HepG2 (cell line): ENCODE results near the gene RAC3. TPM values are rescaled to one million over a fixed set of nuclear protein-coding genes. Genes with fewer than 3 reads are reported as not detected.

ENCODE experiments used
- DNMT3B ChIP-seq: conservative IDR thresholded peaks from 2 replicates; pipeline ENCODE4 v1.6.1; 2016; ENCODE audit warnings: missing biosample characterization, control low read depth
- SMAD9 ChIP-seq: sonication (generic); formaldehyde crosslinking; IDR thresholded peaks from 2 replicates; pipeline ENCODE4 v1.5.1; 2020; ENCODE audit warnings: mild to moderate bottlenecking, missing genetic modification reagents
- SOX13 ChIP-seq, 3 experiments: fragments of 450-650 bp in 1 of 3; sonication (generic) in 1 of 3; formaldehyde crosslinking in 1 of 3; IDR thresholded peaks in 2 of 3; conservative IDR thresholded peaks in 1 of 3; 2 replicates each; pipeline versions ENCODE4 v1.5.0 to v1.6.1; 2016 to 2020; ENCODE audit warnings: antibody characterized with exemption in 1 of 3, mild to moderate bottlenecking in 1 of 3, missing compliant biosample characterization in 1 of 3, missing genetic modification reagents in 1 of 3, moderate library complexity in 1 of 3
- TCF12 ChIP-seq, 2 experiments: fragments of 450-650 bp in 1 of 2; sonication (generic) in 1 of 2; formaldehyde crosslinking in 1 of 2; IDR thresholded peaks; 2 replicates each; pipeline versions ENCODE4 v1.6.1 to v1.8.0; 2017 to 2022; ENCODE audit warnings: antibody characterized with exemption in 1 of 2, mild to moderate bottlenecking in 1 of 2, missing genetic modification reagents in 1 of 2, moderate library complexity in 1 of 2
- YEATS4 ChIP-seq: sonication (generic); formaldehyde crosslinking; IDR thresholded peaks from 2 replicates; pipeline ENCODE4 v1.4.0; 2020; ENCODE audit warnings: missing genetic modification reagents, borderline replicate concordance
- ZMAT3 ChIP-seq: sonication (generic); formaldehyde crosslinking; conservative IDR thresholded peaks from 2 replicates; pipeline ENCODE4 v1.7.0; 2021; ENCODE audit warnings: missing genetic modification reagents
- ZNF343 ChIP-seq: sonication (generic); formaldehyde crosslinking; IDR thresholded peaks from 2 replicates; pipeline ENCODE4 v1.4.0; 2020; ENCODE audit warnings: mild to moderate bottlenecking, missing genetic modification reagents
- ZNF550 ChIP-seq: sonication (generic); formaldehyde crosslinking; IDR thresholded peaks from 2 replicates; pipeline ENCODE4 v1.4.0; 2020; ENCODE audit warnings: mild to moderate bottlenecking, missing genetic modification reagents, borderline replicate concordance
- ZNF773 ChIP-seq: sonication (generic); formaldehyde crosslinking; IDR thresholded peaks from 2 replicates; pipeline ENCODE4 v1.4.0; 2020; ENCODE audit warnings: missing genetic modification reagents, borderline replicate concordance
- polyA plus RNA-seq, 8 experiments: library from polyadenylated mRNA; depleted of rRNA in 3 of 8; stranded (reverse) in 7 of 8; unstranded in 1 of 8; fragments of >200 nt; fragmentation: Illumina TruSeq in 4 of 8; extraction: Trizol in 4 of 8; gene quantifications; 2 replicates each; pipeline versions ENCODE4 v1.2.1 to v1.2.3, GENCODE V29; 2011 to 2016; ENCODE audit warnings: low read depth in 4 of 8, missing spikeins in 1 of 8, mixed read lengths in 1 of 8; ENCODE audit not compliant: insufficient read depth in 1 of 8
- total RNA-seq, 5 experiments: library from RNA; depleted of rRNA; stranded (reverse); fragments of >200 nt; fragmentation: Illumina TruSeq; extraction: Trizol; gene quantifications; 2 replicates each; pipeline ENCODE4 v1.2.3, GENCODE V29; 2016; ENCODE audit warnings: low read depth in 1 of 5
- TF ChIP-seq, protein P1 (sequence below): sonication (generic); formaldehyde crosslinking; IDR thresholded peaks from 2 replicates; pipeline ENCODE4 v1.4.0; 2020; ENCODE audit warnings: missing genetic modification reagents
- TF ChIP-seq, protein P2 (sequence below): sonication (generic); formaldehyde crosslinking; IDR thresholded peaks from 2 replicates; pipeline ENCODE4 v1.4.0; 2020; ENCODE audit warnings: missing genetic modification reagents, borderline replicate concordance
- TF ChIP-seq, protein P3 (sequence below), 2 experiments: sonication (generic) in 1 of 2; formaldehyde crosslinking in 1 of 2; IDR thresholded peaks; 2 replicates each; pipeline versions ENCODE4 v1.4.0 to v1.6.1; 2016 to 2020; ENCODE audit warnings: borderline replicate concordance in 1 of 2, low read depth in 1 of 2, mild to moderate bottlenecking in 1 of 2, missing genetic modification reagents in 1 of 2
- TF ChIP-seq, protein P4 (sequence below): sonication (generic); formaldehyde crosslinking; IDR thresholded peaks from 2 replicates; pipeline ENCODE4 v1.8.0; 2022; ENCODE audit warnings: mild to moderate bottlenecking, missing genetic modification reagents, moderate library complexity
- TF ChIP-seq, protein P5 (sequence below): sonication (generic); formaldehyde crosslinking; IDR thresholded peaks from 2 replicates; pipeline ENCODE4 v1.8.0; 2022; ENCODE audit warnings: missing genetic modification reagents, mild to moderate bottlenecking, moderate library complexity, borderline replicate concordance

The RAC3 gene
- total and polyA plus RNA-seq, 2 of the 13 experiments (the other 11 are each of a cell fraction or from before 2014, with no cell fraction given) = 10.5 to 21.3 TPM

DNA sequence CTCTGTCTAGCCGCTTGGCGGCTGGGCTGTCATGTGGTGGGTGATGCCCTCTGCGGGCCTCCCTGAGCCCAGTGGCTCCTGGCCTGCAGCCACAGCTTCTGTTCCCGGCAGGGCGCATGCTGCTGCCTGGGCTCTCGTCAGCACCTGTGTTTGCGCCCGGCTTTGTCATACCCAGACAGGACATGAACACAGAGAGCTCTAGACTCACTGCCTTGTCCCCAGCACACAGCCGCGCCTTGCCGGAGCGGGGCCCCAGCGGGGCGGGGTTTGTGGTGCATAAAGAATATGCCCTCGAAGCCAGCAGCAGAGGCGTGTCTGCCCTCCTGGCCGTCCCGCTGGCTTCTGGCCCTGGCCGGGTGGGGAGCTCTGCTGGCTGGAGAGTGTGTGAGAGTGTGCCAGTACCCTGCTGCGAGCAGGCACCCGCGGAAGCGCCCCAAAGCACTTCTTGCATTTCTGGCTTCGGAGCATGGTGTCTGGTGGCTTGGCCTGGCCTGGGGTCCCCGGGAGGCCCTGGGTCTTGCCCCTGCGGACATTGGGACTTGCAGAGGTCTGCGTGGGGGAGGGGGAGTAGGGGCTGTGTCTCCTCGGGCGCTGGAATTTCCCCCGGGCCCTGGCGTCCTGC, 39.7 kb upstream of the RAC3 start (continued):
- TF ChIP-seq ZNF343 (CRISPR knock-in tag) (peak; percentile 66; the same call in 1 of the 2 replicates), TCF12 (IDR thresholded peaks at IDR 0.05) (no peak), TCF12 (CRISPR knock-in tag; IDR thresholded peaks at IDR 0.05) (peak; percentile 51), ZNF773 (CRISPR knock-in tag) (peak; percentile 79; the same call in 1 of the 2 replicates), DNMT3B (CRISPR knock-in tag) (no peak; the same call in 1 of the 2 replicates), ZNF550 (CRISPR knock-in tag) (no peak), YEATS4 (CRISPR knock-in tag) (peak; percentile 89), SMAD9 (CRISPR knock-in tag) (peak; percentile 93), SOX13 (IDR thresholded peaks at IDR 0.05) (peak; percentile 78), SOX13 (CRISPR knock-in tag; conservative IDR thresholded peaks at IDR 0.05 in 1 of 2, IDR thresholded peaks at IDR 0.05 in 1 of 2) (peak in 1 of 2 experiments; percentile 78; a peak in 2 of 4 replicates), ZMAT3 (CRISPR knock-in tag) (peak; percentile 88; the same call in 1 of the 2 replicates)
- TF ChIP-seq, protein P1, sequence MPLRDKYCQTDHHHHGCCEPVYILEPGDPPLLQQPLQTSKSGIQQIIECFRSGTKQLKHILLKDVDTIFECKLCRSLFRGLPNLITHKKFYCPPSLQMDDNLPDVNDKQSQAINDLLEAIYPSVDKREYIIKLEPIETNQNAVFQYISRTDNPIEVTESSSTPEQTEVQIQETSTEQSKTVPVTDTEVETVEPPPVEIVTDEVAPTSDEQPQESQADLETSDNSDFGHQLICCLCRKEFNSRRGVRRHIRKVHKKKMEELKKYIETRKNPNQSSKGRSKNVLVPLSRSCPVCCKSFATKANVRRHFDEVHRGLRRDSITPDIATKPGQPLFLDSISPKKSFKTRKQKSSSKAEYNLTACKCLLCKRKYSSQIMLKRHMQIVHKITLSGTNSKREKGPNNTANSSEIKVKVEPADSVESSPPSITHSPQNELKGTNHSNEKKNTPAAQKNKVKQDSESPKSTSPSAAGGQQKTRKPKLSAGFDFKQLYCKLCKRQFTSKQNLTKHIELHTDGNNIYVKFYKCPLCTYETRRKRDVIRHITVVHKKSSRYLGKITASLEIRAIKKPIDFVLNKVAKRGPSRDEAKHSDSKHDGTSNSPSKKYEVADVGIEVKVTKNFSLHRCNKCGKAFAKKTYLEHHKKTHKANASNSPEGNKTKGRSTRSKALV (CRISPR knock-in tag) = peak; percentile 95
- TF ChIP-seq, protein P2, sequence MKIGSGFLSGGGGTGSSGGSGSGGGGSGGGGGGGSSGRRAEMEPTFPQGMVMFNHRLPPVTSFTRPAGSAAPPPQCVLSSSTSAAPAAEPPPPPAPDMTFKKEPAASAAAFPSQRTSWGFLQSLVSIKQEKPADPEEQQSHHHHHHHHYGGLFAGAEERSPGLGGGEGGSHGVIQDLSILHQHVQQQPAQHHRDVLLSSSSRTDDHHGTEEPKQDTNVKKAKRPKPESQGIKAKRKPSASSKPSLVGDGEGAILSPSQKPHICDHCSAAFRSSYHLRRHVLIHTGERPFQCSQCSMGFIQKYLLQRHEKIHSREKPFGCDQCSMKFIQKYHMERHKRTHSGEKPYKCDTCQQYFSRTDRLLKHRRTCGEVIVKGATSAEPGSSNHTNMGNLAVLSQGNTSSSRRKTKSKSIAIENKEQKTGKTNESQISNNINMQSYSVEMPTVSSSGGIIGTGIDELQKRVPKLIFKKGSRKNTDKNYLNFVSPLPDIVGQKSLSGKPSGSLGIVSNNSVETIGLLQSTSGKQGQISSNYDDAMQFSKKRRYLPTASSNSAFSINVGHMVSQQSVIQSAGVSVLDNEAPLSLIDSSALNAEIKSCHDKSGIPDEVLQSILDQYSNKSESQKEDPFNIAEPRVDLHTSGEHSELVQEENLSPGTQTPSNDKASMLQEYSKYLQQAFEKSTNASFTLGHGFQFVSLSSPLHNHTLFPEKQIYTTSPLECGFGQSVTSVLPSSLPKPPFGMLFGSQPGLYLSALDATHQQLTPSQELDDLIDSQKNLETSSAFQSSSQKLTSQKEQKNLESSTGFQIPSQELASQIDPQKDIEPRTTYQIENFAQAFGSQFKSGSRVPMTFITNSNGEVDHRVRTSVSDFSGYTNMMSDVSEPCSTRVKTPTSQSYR = peak; percentile 85; the same call in 1 of the 2 replicates
- TF ChIP-seq, protein P3, sequence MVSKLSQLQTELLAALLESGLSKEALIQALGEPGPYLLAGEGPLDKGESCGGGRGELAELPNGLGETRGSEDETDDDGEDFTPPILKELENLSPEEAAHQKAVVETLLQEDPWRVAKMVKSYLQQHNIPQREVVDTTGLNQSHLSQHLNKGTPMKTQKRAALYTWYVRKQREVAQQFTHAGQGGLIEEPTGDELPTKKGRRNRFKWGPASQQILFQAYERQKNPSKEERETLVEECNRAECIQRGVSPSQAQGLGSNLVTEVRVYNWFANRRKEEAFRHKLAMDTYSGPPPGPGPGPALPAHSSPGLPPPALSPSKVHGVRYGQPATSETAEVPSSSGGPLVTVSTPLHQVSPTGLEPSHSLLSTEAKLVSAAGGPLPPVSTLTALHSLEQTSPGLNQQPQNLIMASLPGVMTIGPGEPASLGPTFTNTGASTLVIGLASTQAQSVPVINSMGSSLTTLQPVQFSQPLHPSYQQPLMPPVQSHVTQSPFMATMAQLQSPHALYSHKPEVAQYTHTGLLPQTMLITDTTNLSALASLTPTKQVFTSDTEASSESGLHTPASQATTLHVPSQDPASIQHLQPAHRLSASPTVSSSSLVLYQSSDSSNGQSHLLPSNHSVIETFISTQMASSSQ (IDR thresholded peaks at IDR 0.05; ENCODE audit: low read depth) = no peak
- TF ChIP-seq, protein P3 (CRISPR knock-in tag; IDR thresholded peaks at IDR 0.05; ENCODE audit: borderline replicate concordance) = peak; percentile 77
- TF ChIP-seq, protein P4, sequence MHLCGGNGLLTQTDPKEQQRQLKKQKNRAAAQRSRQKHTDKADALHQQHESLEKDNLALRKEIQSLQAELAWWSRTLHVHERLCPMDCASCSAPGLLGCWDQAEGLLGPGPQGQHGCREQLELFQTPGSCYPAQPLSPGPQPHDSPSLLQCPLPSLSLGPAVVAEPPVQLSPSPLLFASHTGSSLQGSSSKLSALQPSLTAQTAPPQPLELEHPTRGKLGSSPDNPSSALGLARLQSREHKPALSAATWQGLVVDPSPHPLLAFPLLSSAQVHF (CRISPR knock-in tag) = peak; percentile 90
- TF ChIP-seq, protein P5, sequence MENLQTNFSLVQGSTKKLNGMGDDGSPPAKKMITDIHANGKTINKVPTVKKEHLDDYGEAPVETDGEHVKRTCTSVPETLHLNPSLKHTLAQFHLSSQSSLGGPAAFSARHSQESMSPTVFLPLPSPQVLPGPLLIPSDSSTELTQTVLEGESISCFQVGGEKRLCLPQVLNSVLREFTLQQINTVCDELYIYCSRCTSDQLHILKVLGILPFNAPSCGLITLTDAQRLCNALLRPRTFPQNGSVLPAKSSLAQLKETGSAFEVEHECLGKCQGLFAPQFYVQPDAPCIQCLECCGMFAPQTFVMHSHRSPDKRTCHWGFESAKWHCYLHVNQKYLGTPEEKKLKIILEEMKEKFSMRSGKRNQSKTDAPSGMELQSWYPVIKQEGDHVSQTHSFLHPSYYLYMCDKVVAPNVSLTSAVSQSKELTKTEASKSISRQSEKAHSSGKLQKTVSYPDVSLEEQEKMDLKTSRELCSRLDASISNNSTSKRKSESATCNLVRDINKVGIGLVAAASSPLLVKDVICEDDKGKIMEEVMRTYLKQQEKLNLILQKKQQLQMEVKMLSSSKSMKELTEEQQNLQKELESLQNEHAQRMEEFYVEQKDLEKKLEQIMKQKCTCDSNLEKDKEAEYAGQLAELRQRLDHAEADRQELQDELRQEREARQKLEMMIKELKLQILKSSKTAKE (CRISPR knock-in tag) = peak; percentile 89
